Adrenal gland (tissue), 12 donors: ENCODE results near the gene DTD2. TPM values are rescaled to one million over a fixed set of nuclear protein-coding genes. Genes with fewer than 3 reads are reported as not detected.

Source experiments
- DNase-seq, 7 donors: peaks; one replicate each; pipeline ENCODE4 v3.0.0-alpha.2; 2019 to 2020
- H3K27ac ChIP-seq, 5 donors: fragments of 200-600 bp; sonication (generic) in 4 of 5; 1 replicate in 3 of 5; 2 replicates in 2 of 5; pipeline versions ENCODE4 v1.5.1 to v1.8.0; 2016 to 2020; ENCODE audit warnings: mild to moderate bottlenecking in 1 of 5
- H3K27me3 ChIP-seq: fragments of 200-600 bp; 2 replicates; pipeline ENCODE4 v1.8.0; 2021
- H3K36me3 ChIP-seq, 2 donors: fragments of 200-600 bp; replicated peaks in 1 of 2; 1 replicate in 1 of 2; 2 replicates in 1 of 2; pipeline versions ENCODE4 v1.5.1 to v1.8.0; 2018 to 2022
- H3K4me1 ChIP-seq, 2 donors: fragments of 200-600 bp; replicated peaks in 1 of 2; 1 replicate in 1 of 2; 2 replicates in 1 of 2; pipeline versions ENCODE4 v1.5.1 to v1.8.0; 2018 to 2021
- H3K4me3 ChIP-seq, 4 donors: fragments of 200-600 bp; sonication (generic) in 3 of 4; one replicate each; pipeline ENCODE4 v1.5.1; 2016 to 2018
- H3K9me3 ChIP-seq, 3 donors: fragments of 200-600 bp; sonication (generic) in 1 of 3; replicated peaks in 1 of 3; 1 replicate in 2 of 3; 2 replicates in 1 of 3; pipeline versions ENCODE4 v1.5.1 to v1.8.0; 2016 to 2021
- POLR2A ChIP-seq, 2 donors: fragments of 450-650 bp; IDR thresholded peaks; one replicate each; pipeline ENCODE4 v1.6.1; 2017; ENCODE audit warnings: antibody characterized with exemption in 2 of 2, mild to moderate bottlenecking in 2 of 2, moderate library complexity in 1 of 2
- WGBS, 4 donors: extraction: QIAGEN DNeasy Blood & Tissue Kit in 2 of 4; methylation state at CpG; one replicate each; pipeline versions ENCODE4 v1.1.5 to v1.1.7; 2013 to 2017; 5-methylcytosine and 5-hydroxymethylcytosine counted together
- intact Hi-C, 2 donors: fragments of 100-400 bp; cut with DNase I; formaldehyde crosslinking; loops; one replicate each; pipeline versions ENCODE4 v1.14.1 to v1.15.0; 2022 to 2023
- polyA plus RNA-seq, 3 donors: library from polyadenylated mRNA; stranded (reverse); fragments of 200-250 nt in 2 of 3; fragments of 350-450 nt in 1 of 3; fragmentation: Illumina TruSeq in 1 of 3; extraction: RNeasy Lipid Tissue Mini Kit (QIAGEN cat#74804) in 1 of 3; gene quantifications; one replicate each; pipeline ENCODE4 v1.2.3, GENCODE V29; 2013 to 2014
- total RNA-seq, 9 donors: library from RNA; depleted of rRNA in 4 of 9; stranded (reverse); fragments of >200 nt in 4 of 9; fragments of 120-200 nt in 1 of 9; fragmentation: NEBNext Ultra II Directional in 1 of 9; extraction: Animal tissue kit (Norgen Biotek cat#: 25700) in 1 of 9; gene quantifications; one replicate each; pipeline versions ENCODE4 v1.1.0 to v1.2.4, GENCODE V29; 2013 to 2023
- TF ChIP-seq, protein P1 (sequence below), 6 experiments: fragments of 450-650 bp in 4 of 6; fragments of 200-600 bp in 2 of 6; sonication (generic) in 1 of 6; IDR thresholded peaks; 1 replicate in 5 of 6; 2 replicates in 1 of 6; pipeline versions ENCODE4 v1.5.1 to v1.8.0; 2016 to 2021; ENCODE audit warnings: antibody characterized with exemption in 6 of 6, mild to moderate bottlenecking in 2 of 6, moderate library complexity in 1 of 6
- donor health status: healthy with polysubstance abuse.
- donor health status: Bipolar disorder and iron deficiency.
- donor health status: DM: yes; HTN: yes; CAD: no.
- donor health status: DM: no; HTN: no; CAD: no.
- donor health status: DM: no; HTN: no; CAD: no.
- donor health status: DM: yes; HTN: yes; CAD: no.

The DTD2 gene
- total and polyA plus RNA-seq, 12 donors, result 6.0 to 50.1 (median 25.0) TPM

GRCh38 chr14:31411218-31411727, 46.0 kb downstream of the DTD2 start:
- no peaks in the 10 kb centered on the region for H3K27me3 ChIP-seq
- H3K4me3 ChIP-seq, result no peak overlapping the region
- intact Hi-C loops, result no loop called here
- no peaks in the 10 kb centered on the region for H3K36me3 ChIP-seq
- H3K4me1 ChIP-seq, result peaks cover 14 to 22% of the 10 kb centered on the region in 2 donors
- TF ChIP-seq, protein P1, sequence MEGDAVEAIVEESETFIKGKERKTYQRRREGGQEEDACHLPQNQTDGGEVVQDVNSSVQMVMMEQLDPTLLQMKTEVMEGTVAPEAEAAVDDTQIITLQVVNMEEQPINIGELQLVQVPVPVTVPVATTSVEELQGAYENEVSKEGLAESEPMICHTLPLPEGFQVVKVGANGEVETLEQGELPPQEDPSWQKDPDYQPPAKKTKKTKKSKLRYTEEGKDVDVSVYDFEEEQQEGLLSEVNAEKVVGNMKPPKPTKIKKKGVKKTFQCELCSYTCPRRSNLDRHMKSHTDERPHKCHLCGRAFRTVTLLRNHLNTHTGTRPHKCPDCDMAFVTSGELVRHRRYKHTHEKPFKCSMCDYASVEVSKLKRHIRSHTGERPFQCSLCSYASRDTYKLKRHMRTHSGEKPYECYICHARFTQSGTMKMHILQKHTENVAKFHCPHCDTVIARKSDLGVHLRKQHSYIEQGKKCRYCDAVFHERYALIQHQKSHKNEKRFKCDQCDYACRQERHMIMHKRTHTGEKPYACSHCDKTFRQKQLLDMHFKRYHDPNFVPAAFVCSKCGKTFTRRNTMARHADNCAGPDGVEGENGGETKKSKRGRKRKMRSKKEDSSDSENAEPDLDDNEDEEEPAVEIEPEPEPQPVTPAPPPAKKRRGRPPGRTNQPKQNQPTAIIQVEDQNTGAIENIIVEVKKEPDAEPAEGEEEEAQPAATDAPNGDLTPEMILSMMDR (IDR thresholded peaks at IDR 0.05), result no peak
- TF ChIP-seq POLR2A (IDR thresholded peaks at IDR 0.05), result no peak
- no peaks in the 10 kb centered on the region for H3K9me3 ChIP-seq
- 20 to 36% (median 24%) methylated on average over 2 of the region's 2 CpGs for WGBS, 4 donors
- no peak for DNase-seq
- H3K27ac ChIP-seq, result no peak overlapping the region

GRCh38 chr14:31410048-31410650, 47.2 kb downstream of the DTD2 start:
- Histone ChIP-seq H3K4me3 (no peak overlapping the region), H3K27ac (no peak overlapping the region), H3K9me3 (no peaks in the 10 kb centered on the region), H3K27me3 (no peaks in the 10 kb centered on the region), H3K4me1 (peaks cover 14 to 24% of the 10 kb centered on the region in 2 donors), H3K36me3 (no peaks in the 10 kb centered on the region)
- TF ChIP-seq, protein P1 (IDR thresholded peaks at IDR 0.05), result no peak
- TF ChIP-seq POLR2A (IDR thresholded peaks at IDR 0.05), result no peak
- DNase-seq, result no peak
- intact Hi-C loops, result no loop called here
- WGBS, 4 donors, result 79 to 83% (median 79%) methylated on average over 3 of the region's 3 CpGs

- H3K4me3 ChIP-seq, result no peak overlapping the region
- no peaks in the 10 kb centered on the region for H3K27me3 ChIP-seq
- no peak for DNase-seq
- intact Hi-C loops, result no loop called here
- 51 to 98% (median 94%) methylated on average over 1 of the region's 1 CpG for WGBS, 4 donors
- H3K4me1 ChIP-seq, result peaks cover 5 to 15% of the 10 kb centered on the region in 2 donors
- H3K27ac ChIP-seq, result no peak overlapping the region
- no peaks in the 10 kb centered on the region for H3K36me3 ChIP-seq
- no peaks in the 10 kb centered on the region for H3K9me3 ChIP-seq
- TF ChIP-seq, protein P1 (IDR thresholded peaks at IDR 0.05), result no peak
- no peak for TF ChIP-seq POLR2A (IDR thresholded peaks at IDR 0.05)
Observed at GRCh38 chr14:31408421-31408820, 48.9 kb downstream of the DTD2 start.

GRCh38 chr14:31405599-31406232, 51.6 kb downstream of the DTD2 start:
- intact Hi-C loops, result no loop called here

More at GRCh38 chr14:31405599-31406232, 51.6 kb downstream of the DTD2 start:
- Histone ChIP-seq H3K4me1 (peaks cover 0 to 8% of the 10 kb centered on the region in 2 donors), H3K36me3 (peaks cover 0 to 12% of the 10 kb centered on the region in 2 donors), H3K9me3 (no peaks in the 10 kb centered on the region), H3K4me3 (no peak overlapping the region), H3K27ac (no peak overlapping the region), H3K27me3 (no peaks in the 10 kb centered on the region)
- no peak for DNase-seq
- TF ChIP-seq, protein P1 (IDR thresholded peaks at IDR 0.05), result no peak
- no peak for TF ChIP-seq POLR2A (IDR thresholded peaks at IDR 0.05)
- 69 to 81% (median 75%) methylated on average over 4 of the region's 4 CpGs for WGBS, 4 donors
